Stomach (tissue), 4 donors: ENCODE measurements around the gene LMNB1.

Experiments
- CTCF ChIP-seq, 7 experiments: fragments of 450-650 bp in 4 of 7; fragments of 200-600 bp in 3 of 7; sonication (generic) in 3 of 7; IDR thresholded peaks; one replicate each; pipeline ENCODE4 v1.5.1; 2016 to 2019; ENCODE audit warnings: antibody characterized with exemption in 7 of 7, control low read depth in 2 of 7, mild to moderate bottlenecking in 1 of 7
- EP300 ChIP-seq: sonication (generic); formaldehyde crosslinking; IDR thresholded peaks from one replicate; pipeline ENCODE4 v1.6.1; 2017; ENCODE audit warnings: antibody characterized with exemption
- POLR2A ChIP-seq, 4 donors: fragments of 450-650 bp; IDR thresholded peaks; one replicate each; pipeline ENCODE4 v1.6.1; 2016; ENCODE audit warnings: antibody characterized with exemption in 4 of 4, control low read depth in 2 of 4, mild to moderate bottlenecking in 1 of 4, moderate library complexity in 1 of 4

- TF ChIP-seq CTCF (IDR thresholded peaks at IDR 0.05) (no peak), POLR2A (IDR thresholded peaks at IDR 0.05) (no peak), EP300 (no peak)
Observed at GRCh38 chr5:126777975-126778674, 1.2 kb downstream of the LMNB1 start.
